ENCODE measurements around the gene SH2D6. TPM values are rescaled to one million over a fixed set of nuclear protein-coding genes. Genes with fewer than 3 reads are reported as not detected.
A peak's percentile ranks its signal among the peaks of the same experiment; 100 is the strongest.

The SH2D6 gene
- total and polyA plus RNA-seq, 9 of the 15 experiments (the other 6 are each of a cell fraction or from before 2014, with no cell fraction given) = 0.07 to 0.76 (median 0.33) TPM; not detected in 2

DNA sequence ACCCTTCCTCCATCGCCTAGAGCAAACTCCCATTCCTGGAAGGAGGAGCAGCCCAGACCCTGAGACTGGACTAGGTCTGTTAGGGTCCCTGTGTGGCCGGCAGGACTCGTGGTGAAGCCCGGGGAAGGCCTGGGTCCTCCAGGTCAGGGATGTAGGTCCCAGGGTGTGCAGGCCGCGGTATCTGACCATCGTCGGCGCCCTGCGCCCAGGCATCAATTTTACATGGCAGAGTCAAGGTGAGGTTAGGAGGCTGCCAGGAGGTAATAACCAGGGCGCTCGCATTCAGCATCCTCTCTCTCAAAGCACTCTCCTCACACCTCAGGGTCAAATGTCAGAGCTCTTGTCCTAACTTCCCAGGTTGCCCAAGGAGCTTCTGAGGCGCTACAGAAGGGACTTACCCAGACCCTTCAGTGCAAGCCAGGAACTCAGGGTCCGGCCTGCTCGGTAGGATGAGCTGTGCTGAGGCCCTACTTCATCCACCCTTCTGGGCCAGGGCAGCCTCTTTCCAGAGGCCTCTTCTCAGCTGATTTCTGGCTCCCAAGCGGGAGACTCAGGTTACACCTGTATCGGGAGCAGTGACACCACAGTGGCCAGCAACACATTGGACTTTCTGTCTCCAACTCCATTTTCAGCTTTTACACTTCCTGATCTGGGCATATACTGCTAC lies 628 bp downstream of the SH2D6 start (continued):
- TF ChIP-seq, protein P1, sequence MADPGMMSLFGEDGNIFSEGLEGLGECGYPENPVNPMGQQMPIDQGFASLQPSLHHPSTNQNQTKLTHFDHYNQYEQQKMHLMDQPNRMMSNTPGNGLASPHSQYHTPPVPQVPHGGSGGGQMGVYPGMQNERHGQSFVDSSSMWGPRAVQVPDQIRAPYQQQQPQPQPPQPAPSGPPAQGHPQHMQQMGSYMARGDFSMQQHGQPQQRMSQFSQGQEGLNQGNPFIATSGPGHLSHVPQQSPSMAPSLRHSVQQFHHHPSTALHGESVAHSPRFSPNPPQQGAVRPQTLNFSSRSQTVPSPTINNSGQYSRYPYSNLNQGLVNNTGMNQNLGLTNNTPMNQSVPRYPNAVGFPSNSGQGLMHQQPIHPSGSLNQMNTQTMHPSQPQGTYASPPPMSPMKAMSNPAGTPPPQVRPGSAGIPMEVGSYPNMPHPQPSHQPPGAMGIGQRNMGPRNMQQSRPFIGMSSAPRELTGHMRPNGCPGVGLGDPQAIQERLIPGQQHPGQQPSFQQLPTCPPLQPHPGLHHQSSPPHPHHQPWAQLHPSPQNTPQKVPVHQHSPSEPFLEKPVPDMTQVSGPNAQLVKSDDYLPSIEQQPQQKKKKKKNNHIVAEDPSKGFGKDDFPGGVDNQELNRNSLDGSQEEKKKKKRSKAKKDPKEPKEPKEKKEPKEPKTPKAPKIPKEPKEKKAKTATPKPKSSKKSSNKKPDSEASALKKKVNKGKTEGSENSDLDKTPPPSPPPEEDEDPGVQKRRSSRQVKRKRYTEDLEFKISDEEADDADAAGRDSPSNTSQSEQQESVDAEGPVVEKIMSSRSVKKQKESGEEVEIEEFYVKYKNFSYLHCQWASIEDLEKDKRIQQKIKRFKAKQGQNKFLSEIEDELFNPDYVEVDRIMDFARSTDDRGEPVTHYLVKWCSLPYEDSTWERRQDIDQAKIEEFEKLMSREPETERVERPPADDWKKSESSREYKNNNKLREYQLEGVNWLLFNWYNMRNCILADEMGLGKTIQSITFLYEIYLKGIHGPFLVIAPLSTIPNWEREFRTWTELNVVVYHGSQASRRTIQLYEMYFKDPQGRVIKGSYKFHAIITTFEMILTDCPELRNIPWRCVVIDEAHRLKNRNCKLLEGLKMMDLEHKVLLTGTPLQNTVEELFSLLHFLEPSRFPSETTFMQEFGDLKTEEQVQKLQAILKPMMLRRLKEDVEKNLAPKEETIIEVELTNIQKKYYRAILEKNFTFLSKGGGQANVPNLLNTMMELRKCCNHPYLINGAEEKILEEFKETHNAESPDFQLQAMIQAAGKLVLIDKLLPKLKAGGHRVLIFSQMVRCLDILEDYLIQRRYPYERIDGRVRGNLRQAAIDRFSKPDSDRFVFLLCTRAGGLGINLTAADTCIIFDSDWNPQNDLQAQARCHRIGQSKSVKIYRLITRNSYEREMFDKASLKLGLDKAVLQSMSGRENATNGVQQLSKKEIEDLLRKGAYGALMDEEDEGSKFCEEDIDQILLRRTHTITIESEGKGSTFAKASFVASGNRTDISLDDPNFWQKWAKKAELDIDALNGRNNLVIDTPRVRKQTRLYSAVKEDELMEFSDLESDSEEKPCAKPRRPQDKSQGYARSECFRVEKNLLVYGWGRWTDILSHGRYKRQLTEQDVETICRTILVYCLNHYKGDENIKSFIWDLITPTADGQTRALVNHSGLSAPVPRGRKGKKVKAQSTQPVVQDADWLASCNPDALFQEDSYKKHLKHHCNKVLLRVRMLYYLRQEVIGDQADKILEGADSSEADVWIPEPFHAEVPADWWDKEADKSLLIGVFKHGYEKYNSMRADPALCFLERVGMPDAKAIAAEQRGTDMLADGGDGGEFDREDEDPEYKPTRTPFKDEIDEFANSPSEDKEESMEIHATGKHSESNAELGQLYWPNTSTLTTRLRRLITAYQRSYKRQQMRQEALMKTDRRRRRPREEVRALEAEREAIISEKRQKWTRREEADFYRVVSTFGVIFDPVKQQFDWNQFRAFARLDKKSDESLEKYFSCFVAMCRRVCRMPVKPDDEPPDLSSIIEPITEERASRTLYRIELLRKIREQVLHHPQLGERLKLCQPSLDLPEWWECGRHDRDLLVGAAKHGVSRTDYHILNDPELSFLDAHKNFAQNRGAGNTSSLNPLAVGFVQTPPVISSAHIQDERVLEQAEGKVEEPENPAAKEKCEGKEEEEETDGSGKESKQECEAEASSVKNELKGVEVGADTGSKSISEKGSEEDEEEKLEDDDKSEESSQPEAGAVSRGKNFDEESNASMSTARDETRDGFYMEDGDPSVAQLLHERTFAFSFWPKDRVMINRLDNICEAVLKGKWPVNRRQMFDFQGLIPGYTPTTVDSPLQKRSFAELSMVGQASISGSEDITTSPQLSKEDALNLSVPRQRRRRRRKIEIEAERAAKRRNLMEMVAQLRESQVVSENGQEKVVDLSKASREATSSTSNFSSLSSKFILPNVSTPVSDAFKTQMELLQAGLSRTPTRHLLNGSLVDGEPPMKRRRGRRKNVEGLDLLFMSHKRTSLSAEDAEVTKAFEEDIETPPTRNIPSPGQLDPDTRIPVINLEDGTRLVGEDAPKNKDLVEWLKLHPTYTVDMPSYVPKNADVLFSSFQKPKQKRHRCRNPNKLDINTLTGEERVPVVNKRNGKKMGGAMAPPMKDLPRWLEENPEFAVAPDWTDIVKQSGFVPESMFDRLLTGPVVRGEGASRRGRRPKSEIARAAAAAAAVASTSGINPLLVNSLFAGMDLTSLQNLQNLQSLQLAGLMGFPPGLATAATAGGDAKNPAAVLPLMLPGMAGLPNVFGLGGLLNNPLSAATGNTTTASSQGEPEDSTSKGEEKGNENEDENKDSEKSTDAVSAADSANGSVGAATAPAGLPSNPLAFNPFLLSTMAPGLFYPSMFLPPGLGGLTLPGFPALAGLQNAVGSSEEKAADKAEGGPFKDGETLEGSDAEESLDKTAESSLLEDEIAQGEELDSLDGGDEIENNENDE (IDR thresholded peaks at IDR 0.05; ENCODE audit: low read depth, low read length) = no peak
- TF ChIP-seq BRCA1 (IDR thresholded peaks at IDR 0.05) (no peak), BRCA1 (CRISPR knock-in tag; IDR thresholded peaks at IDR 0.05) (no peak), L3MBTL2 (IDR thresholded peaks at IDR 0.05) (peak; percentile 72), ZFP1 (CRISPR knock-in tag; IDR thresholded peaks at IDR 0.05) (no peak), TRIM24 (IDR thresholded peaks at IDR 0.05) (no peak), NFRKB (IDR thresholded peaks at IDR 0.05; ENCODE audit: low read depth) (peak; percentile 66)
- TF ChIP-seq, protein P2, sequence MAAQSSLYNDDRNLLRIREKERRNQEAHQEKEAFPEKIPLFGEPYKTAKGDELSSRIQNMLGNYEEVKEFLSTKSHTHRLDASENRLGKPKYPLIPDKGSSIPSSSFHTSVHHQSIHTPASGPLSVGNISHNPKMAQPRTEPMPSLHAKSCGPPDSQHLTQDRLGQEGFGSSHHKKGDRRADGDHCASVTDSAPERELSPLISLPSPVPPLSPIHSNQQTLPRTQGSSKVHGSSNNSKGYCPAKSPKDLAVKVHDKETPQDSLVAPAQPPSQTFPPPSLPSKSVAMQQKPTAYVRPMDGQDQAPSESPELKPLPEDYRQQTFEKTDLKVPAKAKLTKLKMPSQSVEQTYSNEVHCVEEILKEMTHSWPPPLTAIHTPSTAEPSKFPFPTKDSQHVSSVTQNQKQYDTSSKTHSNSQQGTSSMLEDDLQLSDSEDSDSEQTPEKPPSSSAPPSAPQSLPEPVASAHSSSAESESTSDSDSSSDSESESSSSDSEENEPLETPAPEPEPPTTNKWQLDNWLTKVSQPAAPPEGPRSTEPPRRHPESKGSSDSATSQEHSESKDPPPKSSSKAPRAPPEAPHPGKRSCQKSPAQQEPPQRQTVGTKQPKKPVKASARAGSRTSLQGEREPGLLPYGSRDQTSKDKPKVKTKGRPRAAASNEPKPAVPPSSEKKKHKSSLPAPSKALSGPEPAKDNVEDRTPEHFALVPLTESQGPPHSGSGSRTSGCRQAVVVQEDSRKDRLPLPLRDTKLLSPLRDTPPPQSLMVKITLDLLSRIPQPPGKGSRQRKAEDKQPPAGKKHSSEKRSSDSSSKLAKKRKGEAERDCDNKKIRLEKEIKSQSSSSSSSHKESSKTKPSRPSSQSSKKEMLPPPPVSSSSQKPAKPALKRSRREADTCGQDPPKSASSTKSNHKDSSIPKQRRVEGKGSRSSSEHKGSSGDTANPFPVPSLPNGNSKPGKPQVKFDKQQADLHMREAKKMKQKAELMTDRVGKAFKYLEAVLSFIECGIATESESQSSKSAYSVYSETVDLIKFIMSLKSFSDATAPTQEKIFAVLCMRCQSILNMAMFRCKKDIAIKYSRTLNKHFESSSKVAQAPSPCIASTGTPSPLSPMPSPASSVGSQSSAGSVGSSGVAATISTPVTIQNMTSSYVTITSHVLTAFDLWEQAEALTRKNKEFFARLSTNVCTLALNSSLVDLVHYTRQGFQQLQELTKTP (IDR thresholded peaks at IDR 0.05; ENCODE audit: low read depth in 1 of 2, partially characterized antibody in 2 of 2) = no peak
- TF ChIP-seq, protein P3, sequence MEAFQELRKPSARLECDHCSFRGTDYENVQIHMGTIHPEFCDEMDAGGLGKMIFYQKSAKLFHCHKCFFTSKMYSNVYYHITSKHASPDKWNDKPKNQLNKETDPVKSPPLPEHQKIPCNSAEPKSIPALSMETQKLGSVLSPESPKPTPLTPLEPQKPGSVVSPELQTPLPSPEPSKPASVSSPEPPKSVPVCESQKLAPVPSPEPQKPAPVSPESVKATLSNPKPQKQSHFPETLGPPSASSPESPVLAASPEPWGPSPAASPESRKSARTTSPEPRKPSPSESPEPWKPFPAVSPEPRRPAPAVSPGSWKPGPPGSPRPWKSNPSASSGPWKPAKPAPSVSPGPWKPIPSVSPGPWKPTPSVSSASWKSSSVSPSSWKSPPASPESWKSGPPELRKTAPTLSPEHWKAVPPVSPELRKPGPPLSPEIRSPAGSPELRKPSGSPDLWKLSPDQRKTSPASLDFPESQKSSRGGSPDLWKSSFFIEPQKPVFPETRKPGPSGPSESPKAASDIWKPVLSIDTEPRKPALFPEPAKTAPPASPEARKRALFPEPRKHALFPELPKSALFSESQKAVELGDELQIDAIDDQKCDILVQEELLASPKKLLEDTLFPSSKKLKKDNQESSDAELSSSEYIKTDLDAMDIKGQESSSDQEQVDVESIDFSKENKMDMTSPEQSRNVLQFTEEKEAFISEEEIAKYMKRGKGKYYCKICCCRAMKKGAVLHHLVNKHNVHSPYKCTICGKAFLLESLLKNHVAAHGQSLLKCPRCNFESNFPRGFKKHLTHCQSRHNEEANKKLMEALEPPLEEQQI (IDR thresholded peaks at IDR 0.05) = no peak

Measured in K562 (cell line).